GOT3 (cell line): ENCODE data around the gene CSMD2.
A peak's percentile ranks its signal among the peaks of the same experiment; 100 is the strongest.

Source experiments
- DNase-seq: peaks from one replicate; lab custom pipeline; 2025; ENCODE audit warnings: mixed read lengths; lab: John Stamatoyannopoulos, UW

CSMD2 gene

GRCh38 chr1:33640114-33640660 lies 524.8 kb downstream of the CSMD2 start:
- no peak for DNase-seq

GRCh38 chr1:33637846-33638440 lies 527.1 kb downstream of the CSMD2 start:
- DNase-seq = no peak

GRCh38 chr1:33636209-33636608 lies 528.8 kb downstream of the CSMD2 start:
- no peak for DNase-seq

- DNase-seq = no peak
Observed at GRCh38 chr1:33635336-33636012, 529.6 kb downstream of the CSMD2 start.

GRCh38 chr1:33634806-33635205 lies 530.2 kb downstream of the CSMD2 start:
- DNase-seq = no peak

GRCh38 chr1:33634143-33634542 lies 530.9 kb downstream of the CSMD2 start:
- DNase-seq = no peak

GRCh38 chr1:33633019-33633801 lies 531.8 kb downstream of the CSMD2 start:
- DNase-seq = peak; percentile 30

GRCh38 chr1:33630686-33631085 lies 534.3 kb downstream of the CSMD2 start:
- DNase-seq = no peak

GRCh38 chr1:33626801-33627200 lies 538.2 kb downstream of the CSMD2 start:
- DNase-seq = no peak

GRCh38 chr1:33624991-33625870 lies 539.8 kb downstream of the CSMD2 start:
- DNase-seq = no peak

- DNase-seq = no peak
Observed at GRCh38 chr1:33624261-33624990, 540.6 kb downstream of the CSMD2 start.

GRCh38 chr1:33623811-33624210 lies 541.2 kb downstream of the CSMD2 start:
- no peak for DNase-seq

GRCh38 chr1:33622757-33623156 lies 542.3 kb downstream of the CSMD2 start:
- DNase-seq = no peak

GRCh38 chr1:33618636-33619035 lies 546.4 kb downstream of the CSMD2 start:
- DNase-seq = no peak

GRCh38 chr1:33617451-33617850 lies 547.6 kb downstream of the CSMD2 start:
- no peak for DNase-seq

- DNase-seq = no peak
Observed at GRCh38 chr1:33616780-33617179, 548.2 kb downstream of the CSMD2 start.

GRCh38 chr1:33615546-33615945 lies 549.5 kb downstream of the CSMD2 start:
- DNase-seq = no peak

- DNase-seq = no peak
Observed at GRCh38 chr1:33610864-33611455, 554.1 kb downstream of the CSMD2 start.

GRCh38 chr1:33610391-33610790 lies 554.6 kb downstream of the CSMD2 start:
- no peak for DNase-seq

- DNase-seq = no peak
Observed at GRCh38 chr1:33609739-33610138, 555.3 kb downstream of the CSMD2 start.
